K562 (cell line): ENCODE results near the gene BORCS8. TPM values are rescaled to one million over a fixed set of nuclear protein-coding genes. Genes with fewer than 3 reads are reported as not detected.

ENCODE experiments used
- ATAC-seq: fragments of 200-7000 bp; cut with Tn5 transposase; 3 replicates; pipeline ENCODE4 v1.9.1; 2020; ENCODE audit warnings: moderate library complexity
- BruUV-seq: library from RNA; stranded (reverse); fragments of 400-500 nt; replicated peaks from 2 replicates; lab custom pipeline; 2021; lab: Mats Ljungman, UMichigan
- CTCF ChIA-PET: fragments of 300-600 bp; formaldehyde crosslinking; extraction: SDS; loops from one replicate; lab custom pipeline; 2021; ENCODE audit warnings: low intra/inter-chr PET ratio; lab: Yijun Ruan, JAX
- POLR2A ChIA-PET: fragments of 300-600, 350-650 bp; sonication (Branson Sonifier 250); formaldehyde crosslinking; extraction: SDS; loops from one replicate; lab custom pipeline; 2021; ENCODE audit warnings: antibody characterized with exemption, inconsistent platforms; lab: Yijun Ruan, JAX
- DNase-seq, 4 experiments: peaks; one replicate each; pipeline versions ENCODE4 v3.0.0 to v3.0.0-alpha.2; 2011 to 2018; ENCODE audit warnings: low spot score in 3 of 4, mixed read lengths in 3 of 4; ENCODE audit errors: extremely low read depth in 1 of 4
- FAIRE-seq: peaks from 2 replicates; lab custom pipeline; 2011; peaks lifted over from hg19 to GRCh38; lab: Jason Lieb, UNC
- H2AFZ ChIP-seq: 2 replicates; pipeline ENCODE4 v1.6.0; 2011; ENCODE audit warnings: low read depth, low read length, control low read depth, inconsistent platforms
- H3K27ac ChIP-seq: fragments of 200-600 bp; 3 replicates; pipeline ENCODE4 v1.8.0; 2011; ENCODE audit warnings: low read depth, mild to moderate bottlenecking, control low read depth, inconsistent platforms, low read length, moderate library complexity, mixed read lengths; ENCODE audit errors: extremely low read depth
- H3K27me3 ChIP-seq, 2 experiments: fragments of 300-600 bp in 1 of 2; 2 replicates in 1 of 2; 3 replicates in 1 of 2; pipeline versions ENCODE4 v1.6.0 to v1.8.0; 2011; ENCODE audit warnings: inconsistent platforms in 2 of 2, low read length in 2 of 2, mild to moderate bottlenecking in 1 of 2, mixed read lengths in 1 of 2, moderate library complexity in 1 of 2; ENCODE audit not compliant: control insufficient read depth in 2 of 2, insufficient read depth in 2 of 2
- H3K36me3 ChIP-seq: fragments of 300-600 bp; 3 replicates; pipeline ENCODE4 v1.8.0; 2011; ENCODE audit warnings: mild to moderate bottlenecking, low read length, inconsistent platforms; ENCODE audit not compliant: control insufficient read depth, insufficient read depth
- H3K4me1 ChIP-seq, 2 experiments: fragments of 200-600 bp in 1 of 2; replicated peaks in 1 of 2; 2 replicates in 1 of 2; 3 replicates in 1 of 2; pipeline versions ENCODE4 v1.5.1 to v1.8.0; 2011; ENCODE audit warnings: inconsistent platforms in 2 of 2, low read length in 2 of 2, mild to moderate bottlenecking in 1 of 2, mixed read lengths in 1 of 2, moderate library complexity in 1 of 2; ENCODE audit not compliant: control insufficient read depth in 2 of 2, insufficient read depth in 2 of 2
- H3K4me2 ChIP-seq: 2 replicates; pipeline ENCODE4 v1.6.1; 2011; ENCODE audit warnings: low read length, control low read depth, inconsistent platforms, mixed read lengths; ENCODE audit not compliant: insufficient read depth
- H3K4me3 ChIP-seq: fragments of 200-600 bp; sonication (generic), shearing (Covaris generic); 2 replicates; pipeline ENCODE4 v1.5.1; 2016; ENCODE audit warnings: control low read depth, inconsistent platforms
- H3K79me2 ChIP-seq: fragments of 200-600 bp; 3 replicates; pipeline ENCODE4 v1.8.0; 2011; ENCODE audit warnings: low read length, inconsistent platforms; ENCODE audit not compliant: control insufficient read depth, insufficient read depth
- H3K9ac ChIP-seq, 2 experiments: 2 replicates each; pipeline versions ENCODE4 v1.6.0 to v1.6.1; 2011; ENCODE audit warnings: low read depth in 2 of 2, low read length in 2 of 2, control low read depth in 1 of 2, inconsistent platforms in 1 of 2, mild to moderate bottlenecking in 1 of 2, mixed read lengths in 1 of 2; ENCODE audit not compliant: insufficient read depth in 1 of 2
- H3K9me1 ChIP-seq: one replicate; pipeline ENCODE4 v1.6.0; 2011; ENCODE audit warnings: inconsistent platforms, mild to moderate bottlenecking, low read length, moderate library complexity; ENCODE audit not compliant: control insufficient read depth, insufficient read depth
- H3K9me3 ChIP-seq: replicated peaks from 2 replicates; pipeline ENCODE4 v1.5.1; 2011; ENCODE audit warnings: low read depth, low read length, inconsistent platforms; ENCODE audit not compliant: control insufficient read depth, insufficient read depth
- H4K20me1 ChIP-seq: replicated peaks from 2 replicates; pipeline ENCODE4 v1.6.1; 2011; ENCODE audit warnings: low read length, inconsistent platforms, mixed read lengths; ENCODE audit not compliant: control insufficient read depth, insufficient read depth
- CBFA2T3 ChIP-seq: fragments of 450-650 bp; IDR thresholded peaks from 2 replicates; pipeline ENCODE4 v1.6.1; 2017
- CBX3 ChIP-seq, 2 experiments: IDR thresholded peaks; 1 replicate in 1 of 2; 2 replicates in 1 of 2; pipeline ENCODE4 v1.6.1; 2012; ENCODE audit warnings: inconsistent platforms in 2 of 2, low read length in 2 of 2, borderline replicate concordance in 1 of 2, control low read depth in 1 of 2
- CXXC5 ChIP-seq: fragments of 250-450 bp; sonication (Bioruptor Pico); IDR thresholded peaks from 2 replicates; pipeline ENCODE4 v1.8.0; 2022; ENCODE audit warnings: inconsistent platforms, mild to moderate bottlenecking, moderate library complexity
- FIP1L1 ChIP-seq: fragments of 200-400 bp; formaldehyde crosslinking; IDR thresholded peaks from 2 replicates; pipeline ENCODE4 v1.6.1; 2018; ENCODE audit warnings: mild to moderate bottlenecking, low read depth, low read length; ENCODE audit not compliant: poor library complexity, severe bottlenecking
- MBD1 ChIP-seq: fragments of 250-450 bp; sonication (Bioruptor Pico); IDR thresholded peaks from 2 replicates; pipeline ENCODE4 v1.8.0; 2022; ENCODE audit warnings: inconsistent platforms
- PHTF2 ChIP-seq: fragments of 250-450 bp; sonication (Bioruptor Pico); IDR thresholded peaks from 2 replicates; pipeline ENCODE4 v1.5.0; 2021; ENCODE audit warnings: mild to moderate bottlenecking
- RREB1 ChIP-seq: fragments of 250-450 bp; sonication (Bioruptor Pico); IDR thresholded peaks from 2 replicates; pipeline ENCODE4 v1.4.0; 2020
- STAT5A ChIP-seq: IDR thresholded peaks from 2 replicates; pipeline ENCODE4 v1.6.1; 2012; ENCODE audit warnings: low read length, inconsistent platforms, borderline replicate concordance
- TAL1 ChIP-seq: fragments of 450-650 bp; IDR thresholded peaks from 2 replicates; pipeline ENCODE4 v1.6.1; 2016; ENCODE audit warnings: mild to moderate bottlenecking
- TCFL5 ChIP-seq: fragments of 250-450 bp; sonication (Bioruptor Pico); conservative IDR thresholded peaks from 2 replicates; pipeline ENCODE4 v1.6.1; 2021; ENCODE audit warnings: mild to moderate bottlenecking, moderate library complexity, matching md5 sums
- U2AF2 ChIP-seq: fragments of 200-400 bp; formaldehyde crosslinking; optimal IDR thresholded peaks from 2 replicates; pipeline ENCODE3; 2017; ENCODE audit warnings: low read depth, mild to moderate bottlenecking, low read length
- ZFX ChIP-seq: sonication (generic); formaldehyde crosslinking; IDR thresholded peaks from 2 replicates; pipeline ENCODE4 v1.8.0; 2022; ENCODE audit warnings: mild to moderate bottlenecking, missing genetic modification reagents, moderate library complexity
- ZNF398 ChIP-seq: fragments of 250-450 bp; sonication (Bioruptor Pico); IDR thresholded peaks from 2 replicates; pipeline ENCODE4 v1.8.0; 2021; ENCODE audit warnings: moderate library complexity, mild to moderate bottlenecking, inconsistent platforms
- ZNF507 ChIP-seq: conservative IDR thresholded peaks from 2 replicates; pipeline ENCODE4 v1.6.1; 2017; ENCODE audit warnings: missing genetic modification characterization, missing compliant biosample characterization
- ZNF696 ChIP-seq: fragments of 250-450 bp; sonication (Bioruptor Pico); conservative IDR thresholded peaks from 2 replicates; pipeline ENCODE4 v1.4.0; 2020; ENCODE audit warnings: mild to moderate bottlenecking, moderate library complexity
- WGBS: fragments of 100-300 bp; shearing (Covaris generic); methylation state at CpG from one replicate; pipeline ENCODE4 v1.1.6; 2016; ENCODE audit warnings: low coverage, mixed read lengths; ENCODE audit not compliant: insufficient coverage; ENCODE audit errors: missing lambda C conversion rate; 5-methylcytosine and 5-hydroxymethylcytosine counted together
- in situ Hi-C: fragments of 300-500 bp; cut with MboI; formaldehyde crosslinking; loops from 4 replicates; pipeline ENCODE4 v1.15.0; 2018; ENCODE audit warnings: inconsistent platforms, mixed read lengths
- intact Hi-C: fragments of 100-400 bp; cut with micrococcal nuclease; formaldehyde crosslinking; loops from 2 replicates; pipeline ENCODE4 v1.14.2; 2022
- polyA plus RNA-seq, 8 experiments: library from polyadenylated mRNA; depleted of rRNA in 4 of 8; stranded (reverse) in 5 of 8; unstranded in 3 of 8; fragments of >200 nt; fragmentation: Nextera tagmentation in 2 of 8; fragmentation: Illumina TruSeq in 1 of 8; extraction: Ambion mirVana in 2 of 8; extraction: Trizol in 1 of 8; gene quantifications; 2 replicates each; pipeline versions ENCODE4 v1.2.1 to v1.2.3, GENCODE V29; 2011 to 2014; ENCODE audit warnings: inconsistent platforms in 1 of 8, missing spikeins in 1 of 8
- total RNA-seq, 7 experiments: library from RNA; depleted of rRNA in 6 of 7; stranded (reverse); fragments of >200 nt in 6 of 7; fragmentation: Illumina TruSeq in 2 of 7; extraction: Trizol in 2 of 7; gene quantifications; 2 replicates each; pipeline versions ENCODE4 v1.2.1 to v1.2.3, GENCODE V29; 2011 to 2021; ENCODE audit warnings: low replicate concordance in 1 of 7

BORCS8 gene
- total and polyA plus RNA-seq, 9 of the 15 experiments (the other 6 are each of a cell fraction or from before 2014, with no cell fraction given): 4.6 to 33.6 (median 16.3) TPM

- Histone ChIP-seq H3K36me3 (no peaks in the 10 kb centered on the region), H3K9ac (no peak overlapping the region), H3K4me1 (peaks cover 8 to 17% of the 10 kb centered on the region in 2 experiments; a peak in 4 of 5 replicates), H3K4me3 (no peak overlapping the region), H3K9me3 (no peaks in the 10 kb centered on the region), H3K27ac (no peak overlapping the region), H3K79me2 (no peaks in the 10 kb centered on the region), H3K27me3 (peaks cover 4 to 26% of the 10 kb centered on the region in 2 experiments), H2AFZ (no peak overlapping the region), H4K20me1 (no peaks in the 10 kb centered on the region), H3K4me2 (no peak overlapping the region), H3K9me1 (peaks cover 3% of the 10 kb centered on the region)
- WGBS: 3% methylated on average over 9 of the region's 9 CpGs
- ATAC-seq: peak; percentile 57
- no peak for DNase-seq
- in situ Hi-C loops: no loop called here
- ChIA-PET CTCF (no interaction called here), POLR2A (interaction anchor here (0.7 to 1.8 kb wide), 2 partner anchors 12 to 14 kb away, joined by 3 to 5 read pairs; no protein-coding TSS in a partner anchor)
- no TSS peak for BruUV-seq
- intact Hi-C loops: no loop called here
- no peak for FAIRE-seq
- TF ChIP-seq TCFL5 (CRISPR knock-in tag): no peak
- TF ChIP-seq ZFX (CRISPR knock-in tag): no peak
- TF ChIP-seq RREB1 (CRISPR knock-in tag): no peak
- no peak for TF ChIP-seq ZNF696 (CRISPR knock-in tag)
- TF ChIP-seq U2AF2: no peak
- no peak for TF ChIP-seq TAL1
- TF ChIP-seq FIP1L1: no peak
- TF ChIP-seq PHTF2 (CRISPR knock-in tag): no peak
- no peak for TF ChIP-seq MBD1
- TF ChIP-seq CXXC5 (CRISPR knock-in tag): no peak
- TF ChIP-seq CBFA2T3: 0 out of 2 replicates have a peak, but pooled peaks have one; percentile 14
- TF ChIP-seq STAT5A: no peak
- TF ChIP-seq CBX3 (IDR thresholded peaks at IDR 0.05; ENCODE audit: borderline replicate concordance in 1 of 2, low read length in 2 of 2): no peak
- no peak for TF ChIP-seq ZNF507
- TF ChIP-seq ZNF398: no peak
Measured at GRCh38 chr19:19209372-19209771, 17.4 kb upstream of the BORCS8 start.
